Astrocyte (in vitro differentiated cells and primary cell): ENCODE results near the gene APBA2. TPM values are rescaled to one million over a fixed set of nuclear protein-coding genes. Genes with fewer than 3 reads are reported as not detected.

ENCODE experiments used
- DNase-seq: peaks from one replicate; pipeline ENCODE4 v3.0.0-alpha.2; 2010; ENCODE audit warnings: low read depth
- FAIRE-seq: peaks from 2 replicates; lab custom pipeline; 2011; peaks lifted over from hg19 to GRCh38; lab: Jason Lieb, UNC
- H2AFZ ChIP-seq: 2 replicates; pipeline ENCODE4 v1.6.0; 2012; ENCODE audit warnings: low read depth, low read length, inconsistent platforms
- H3K27ac ChIP-seq: 2 replicates; pipeline ENCODE4 v1.5.1; 2011; ENCODE audit warnings: low read depth, low read length, inconsistent platforms
- H3K27me3 ChIP-seq: 2 replicates; pipeline ENCODE4 v1.6.0; 2011; ENCODE audit warnings: low read length, inconsistent platforms; ENCODE audit not compliant: insufficient read depth
- H3K36me3 ChIP-seq: 2 replicates; pipeline ENCODE4 v1.5.1; 2011; ENCODE audit warnings: low read length, inconsistent platforms; ENCODE audit not compliant: insufficient read depth
- H3K4me1 ChIP-seq: 2 replicates; pipeline ENCODE4 v1.5.1; 2011; ENCODE audit warnings: low read length, inconsistent platforms; ENCODE audit not compliant: insufficient read depth
- H3K4me2 ChIP-seq: 2 replicates; pipeline ENCODE4 v1.6.0; 2012; ENCODE audit warnings: low read length, inconsistent platforms
- H3K4me3 ChIP-seq: 2 replicates; pipeline ENCODE4 v1.5.1; 2011; ENCODE audit warnings: low read depth, mild to moderate bottlenecking, low read length, inconsistent platforms; ENCODE audit not compliant: insufficient read depth
- H3K79me2 ChIP-seq: 2 replicates; pipeline ENCODE4 v1.6.0; 2012; ENCODE audit warnings: mild to moderate bottlenecking, low read length, inconsistent platforms; ENCODE audit not compliant: insufficient read depth
- H3K9ac ChIP-seq: 2 replicates; pipeline ENCODE4 v1.6.0; 2012; ENCODE audit warnings: mild to moderate bottlenecking, low read length, inconsistent platforms
- H3K9me3 ChIP-seq: 2 replicates; pipeline ENCODE4 v1.5.1; 2012; ENCODE audit warnings: low read depth, mild to moderate bottlenecking, low read length, inconsistent platforms; ENCODE audit not compliant: insufficient read depth
- H4K20me1 ChIP-seq: 2 replicates; pipeline ENCODE4 v1.6.0; 2012; ENCODE audit warnings: low read length, inconsistent platforms; ENCODE audit not compliant: insufficient read depth
- H3K27ac Mint-ChIP-seq: one replicate; pipeline ENCODE4 v1.8.0; 2021; ENCODE audit warnings: mild to moderate bottlenecking, mixed read lengths; ENCODE audit not compliant: unreplicated experiment
- H3K27me3 Mint-ChIP-seq: one replicate; pipeline ENCODE4 v1.8.0; 2021; ENCODE audit warnings: low read depth, mixed read lengths; ENCODE audit not compliant: unreplicated experiment
- H3K36me3 Mint-ChIP-seq: one replicate; pipeline ENCODE4 v1.8.0; 2021; ENCODE audit warnings: low read depth, mixed read lengths; ENCODE audit not compliant: unreplicated experiment
- H3K4me1 Mint-ChIP-seq: one replicate; pipeline ENCODE4 v1.8.0; 2021; ENCODE audit warnings: low read depth, mixed read lengths; ENCODE audit not compliant: unreplicated experiment
- H3K4me3 Mint-ChIP-seq: one replicate; pipeline ENCODE4 v1.8.0; 2021; ENCODE audit warnings: mild to moderate bottlenecking, moderate library complexity, mixed read lengths; ENCODE audit not compliant: unreplicated experiment
- H3K9me3 Mint-ChIP-seq: one replicate; pipeline ENCODE4 v1.8.0; 2021; ENCODE audit warnings: mild to moderate bottlenecking, mixed read lengths; ENCODE audit not compliant: unreplicated experiment
- CTCF ChIP-seq: IDR thresholded peaks from 2 replicates; pipeline ENCODE4 v1.5.1; 2011; ENCODE audit warnings: low read depth, mild to moderate bottlenecking, inconsistent platforms, low read length, moderate library complexity; ENCODE audit not compliant: insufficient read depth
- EZH2 ChIP-seq: IDR thresholded peaks from 2 replicates; pipeline ENCODE4 v1.6.1; 2012; ENCODE audit warnings: mild to moderate bottlenecking, low read length, inconsistent platforms; ENCODE audit not compliant: insufficient read depth
- total RNA-seq: library from RNA; stranded (reverse); gene quantifications from 2 replicates; pipeline ENCODE4 v1.2.1, GENCODE V29; 2021

APBA2 gene
- total RNA-seq, 1 donor from 2014 or later = 15.2 TPM

- peak overlapping the region; percentile 51 for H3K27ac Mint-ChIP-seq
- H3K4me1 ChIP-seq = peaks cover 10% of the 10 kb centered on the region
- no peak overlapping the region for H3K4me3 ChIP-seq
- no peak overlapping the region for H2AFZ ChIP-seq
- H3K4me2 ChIP-seq = no peak overlapping the region
- H3K27me3 Mint-ChIP-seq = no peaks in the 10 kb centered on the region
- H3K27me3 ChIP-seq = no peaks in the 10 kb centered on the region
- no peaks in the 10 kb centered on the region for H3K9me3 ChIP-seq
- peaks cover 1% of the 10 kb centered on the region for H3K36me3 Mint-ChIP-seq
- no peak overlapping the region for H3K4me3 Mint-ChIP-seq
- no peaks in the 10 kb centered on the region for H3K36me3 ChIP-seq
- no peak for TF ChIP-seq EZH2
- TF ChIP-seq CTCF = no peak
- peaks cover 41% of the 10 kb centered on the region for H4K20me1 ChIP-seq
- no peaks in the 10 kb centered on the region for H3K9me3 Mint-ChIP-seq
- H3K9ac ChIP-seq = no peak overlapping the region
- H3K27ac ChIP-seq = no peak overlapping the region
- FAIRE-seq = no peak
- peaks cover 8% of the 10 kb centered on the region for H3K4me1 Mint-ChIP-seq
- H3K79me2 ChIP-seq = peaks cover 48% of the 10 kb centered on the region
- no peak for DNase-seq
Measured at GRCh38 chr15:28890711-28891495, 5.1 kb downstream of the APBA2 start.

GRCh38 chr15:28891588-28891987 lies 5.8 kb downstream of the APBA2 start:
- Histone ChIP-seq H3K4me2 (no peak overlapping the region), H3K4me3 (no peak overlapping the region), H3K79me2 (peaks cover 47% of the 10 kb centered on the region), H2AFZ (no peak overlapping the region), H3K27me3 (no peaks in the 10 kb centered on the region), H3K36me3 (no peaks in the 10 kb centered on the region), H3K27ac (no peak overlapping the region), H3K9ac (no peak overlapping the region), H3K9me3 (no peaks in the 10 kb centered on the region), H3K4me1 (peaks cover 10% of the 10 kb centered on the region), H4K20me1 (peaks cover 41% of the 10 kb centered on the region)
- no peak for TF ChIP-seq CTCF
- FAIRE-seq (no peak), DNase-seq (no peak)
- H3K4me1 Mint-ChIP-seq = peaks cover 8% of the 10 kb centered on the region
- no peak overlapping the region for H3K4me3 Mint-ChIP-seq
- peaks cover 1% of the 10 kb centered on the region for H3K36me3 Mint-ChIP-seq
- H3K9me3 Mint-ChIP-seq = no peaks in the 10 kb centered on the region
- no peaks in the 10 kb centered on the region for H3K27me3 Mint-ChIP-seq
- H3K27ac Mint-ChIP-seq = no peak overlapping the region
